ENCODE results near the gene DIRAS1. TPM values are rescaled to one million over a fixed set of nuclear protein-coding genes. Genes with fewer than 3 reads are reported as not detected.

The DIRAS1 gene
- total and polyA plus RNA-seq, 2 experiments from 2014 or later = 2.8 to 18.6 TPM

GRCh38 chr19:2693492-2694160 is 27.5 kb downstream of the DIRAS1 start:
- Histone ChIP-seq H3K4me2 (no peak overlapping the region), H3K79me2 (replicated peaks; ENCODE audit: insufficient read depth) (no peaks in the 10 kb centered on the region), H3K36me3 (ENCODE audit: insufficient read depth) (no peaks in the 10 kb centered on the region), H4K20me1 (replicated peaks; ENCODE audit: insufficient read depth) (peaks cover 3% of the 10 kb centered on the region; the same call in 1 of the 2 replicates), H3K27me3 (ENCODE audit: insufficient read depth) (no peaks in the 10 kb centered on the region), H3K4me3 (no peak overlapping the region), H3K27ac (ENCODE audit: low read depth) (no peak overlapping the region), H3F3A (replicated peaks; ENCODE audit: low read depth) (no peaks in the 10 kb centered on the region), H3K9me2 (ENCODE audit: insufficient read depth) (no peaks in the 10 kb centered on the region), H2AFZ (no peak overlapping the region), H3K4me1 (ENCODE audit: insufficient read depth) (no peaks in the 10 kb centered on the region)
- H3K4me3 Mint-ChIP-seq = no peak overlapping the region
- H3K27ac Mint-ChIP-seq = no peak overlapping the region
- no peak for TF ChIP-seq ETS1 (IDR thresholded peaks at IDR 0.05)
- no peak for TF ChIP-seq JUNB (IDR thresholded peaks at IDR 0.05; ENCODE audit: unreplicated experiment)
- no peak for TF ChIP-seq NANOG (IDR thresholded peaks at IDR 0.05; ENCODE audit: borderline replicate concordance)
- no peak for TF ChIP-seq ZNF331 (CRISPR knock-in tag; IDR thresholded peaks at IDR 0.05; ENCODE audit: low read depth)
- no peak for TF ChIP-seq CREB1 (CRISPR knock-in tag; IDR thresholded peaks at IDR 0.05; ENCODE audit: low read depth)
- TF ChIP-seq POLR2AphosphoS5 (IDR thresholded peaks at IDR 0.05; ENCODE audit: low read depth) = no peak
- no peak for TF ChIP-seq EZH2phosphoT487 (IDR thresholded peaks at IDR 0.05; ENCODE audit: unreplicated experiment)
- no peak for TF ChIP-seq REST (IDR thresholded peaks at IDR 0.05; ENCODE audit: unreplicated experiment)
- no peaks in the 10 kb centered on the region for H3K4me1 Mint-ChIP-seq
- no peaks in the 10 kb centered on the region for H3K36me3 Mint-ChIP-seq (ENCODE audit: low read depth)
- H3K27me3 Mint-ChIP-seq (ENCODE audit: insufficient read depth, low read depth, poor library complexity) = peaks cover 19% of the 10 kb centered on the region
- no peaks in the 10 kb centered on the region for H3K9me3 Mint-ChIP-seq
- no peak for ATAC-seq
- DNase-seq (ENCODE audit: low spot score) = no peak

- Histone ChIP-seq H3K4me3 (no peak overlapping the region), H3K27ac (ENCODE audit: low read depth) (no peak overlapping the region), H4K20me1 (replicated peaks; ENCODE audit: insufficient read depth) (peaks cover 3% of the 10 kb centered on the region; the same call in 1 of the 2 replicates), H3K79me2 (replicated peaks; ENCODE audit: insufficient read depth) (no peaks in the 10 kb centered on the region), H3F3A (replicated peaks; ENCODE audit: low read depth) (no peaks in the 10 kb centered on the region), H3K36me3 (ENCODE audit: insufficient read depth) (no peaks in the 10 kb centered on the region), H2AFZ (no peak overlapping the region), H3K4me2 (no peak overlapping the region), H3K9me2 (ENCODE audit: insufficient read depth) (no peaks in the 10 kb centered on the region), H3K27me3 (ENCODE audit: insufficient read depth) (no peaks in the 10 kb centered on the region), H3K4me1 (ENCODE audit: insufficient read depth) (no peaks in the 10 kb centered on the region)
- no peak overlapping the region for H3K27ac Mint-ChIP-seq
- ATAC-seq (no peak), DNase-seq (ENCODE audit: low spot score) (no peak)
- TF ChIP-seq JUNB (IDR thresholded peaks at IDR 0.05; ENCODE audit: unreplicated experiment) = no peak
- TF ChIP-seq NANOG (IDR thresholded peaks at IDR 0.05; ENCODE audit: borderline replicate concordance) = no peak
- no peak for TF ChIP-seq ETS1 (IDR thresholded peaks at IDR 0.05)
- no peaks in the 10 kb centered on the region for H3K9me3 Mint-ChIP-seq
- H3K4me1 Mint-ChIP-seq = no peaks in the 10 kb centered on the region
- peaks cover 9% of the 10 kb centered on the region for H3K27me3 Mint-ChIP-seq (ENCODE audit: insufficient read depth, low read depth, poor library complexity)
- H3K36me3 Mint-ChIP-seq (ENCODE audit: low read depth) = no peaks in the 10 kb centered on the region
- H3K4me3 Mint-ChIP-seq = no peak overlapping the region
Observed at GRCh38 chr19:2691951-2692350, 29.2 kb downstream of the DIRAS1 start.

Measured in GM23338 (cell line).